Stomach (tissue), 4 donors: Measurements from ENCODE around the gene PYCR2.
"Not testable (repeated sequence)": the region's sequence is repeated elsewhere in the genome, so short reads cannot be mapped to it uniquely, and the experiment has no call there.

Experiments used
- EP300 ChIP-seq: sonication (generic); formaldehyde crosslinking; IDR thresholded peaks from one replicate; pipeline ENCODE4 v1.6.1; 2017; ENCODE audit warnings: antibody characterized with exemption
- POLR2A ChIP-seq, 4 donors: fragments of 450-650 bp; IDR thresholded peaks; one replicate each; pipeline ENCODE4 v1.6.1; 2016; ENCODE audit warnings: antibody characterized with exemption in 4 of 4, control low read depth in 2 of 4, mild to moderate bottlenecking in 1 of 4, moderate library complexity in 1 of 4
- POLR2AphosphoS5 ChIP-seq, 3 donors: sonication (generic); formaldehyde crosslinking; IDR thresholded peaks; one replicate each; pipeline ENCODE4 v1.6.1; 2016; ENCODE audit warnings: antibody characterized with exemption in 3 of 3
- TF ChIP-seq, protein P1 (sequence below), 7 experiments: fragments of 450-650 bp in 4 of 7; fragments of 200-600 bp in 3 of 7; sonication (generic) in 3 of 7; IDR thresholded peaks; one replicate each; pipeline ENCODE4 v1.5.1; 2016 to 2019; ENCODE audit warnings: antibody characterized with exemption in 7 of 7, control low read depth in 2 of 7, mild to moderate bottlenecking in 1 of 7

DNA sequence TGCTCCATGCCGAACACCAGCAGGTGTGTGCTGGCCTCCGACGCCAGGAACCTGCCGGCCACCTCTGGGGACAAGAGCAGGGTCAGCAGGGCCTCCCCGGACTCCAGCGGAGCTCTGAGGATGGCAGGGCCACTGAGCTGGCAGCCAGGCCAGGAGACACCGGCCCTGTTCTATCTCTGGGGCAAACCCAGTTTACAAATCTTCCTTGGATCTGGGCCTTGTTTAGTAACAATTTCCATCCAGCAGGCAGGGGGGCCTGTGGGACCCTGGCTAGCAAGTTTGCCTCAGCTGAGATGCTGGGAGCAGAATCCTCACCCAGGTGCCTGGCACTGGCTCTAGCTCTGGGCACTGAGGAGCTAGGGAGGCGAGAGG lies 15.9 kb upstream of the PYCR2 start:
- TF ChIP-seq, protein P1, sequence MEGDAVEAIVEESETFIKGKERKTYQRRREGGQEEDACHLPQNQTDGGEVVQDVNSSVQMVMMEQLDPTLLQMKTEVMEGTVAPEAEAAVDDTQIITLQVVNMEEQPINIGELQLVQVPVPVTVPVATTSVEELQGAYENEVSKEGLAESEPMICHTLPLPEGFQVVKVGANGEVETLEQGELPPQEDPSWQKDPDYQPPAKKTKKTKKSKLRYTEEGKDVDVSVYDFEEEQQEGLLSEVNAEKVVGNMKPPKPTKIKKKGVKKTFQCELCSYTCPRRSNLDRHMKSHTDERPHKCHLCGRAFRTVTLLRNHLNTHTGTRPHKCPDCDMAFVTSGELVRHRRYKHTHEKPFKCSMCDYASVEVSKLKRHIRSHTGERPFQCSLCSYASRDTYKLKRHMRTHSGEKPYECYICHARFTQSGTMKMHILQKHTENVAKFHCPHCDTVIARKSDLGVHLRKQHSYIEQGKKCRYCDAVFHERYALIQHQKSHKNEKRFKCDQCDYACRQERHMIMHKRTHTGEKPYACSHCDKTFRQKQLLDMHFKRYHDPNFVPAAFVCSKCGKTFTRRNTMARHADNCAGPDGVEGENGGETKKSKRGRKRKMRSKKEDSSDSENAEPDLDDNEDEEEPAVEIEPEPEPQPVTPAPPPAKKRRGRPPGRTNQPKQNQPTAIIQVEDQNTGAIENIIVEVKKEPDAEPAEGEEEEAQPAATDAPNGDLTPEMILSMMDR (IDR thresholded peaks at IDR 0.05), result not testable (repeated sequence)
- TF ChIP-seq POLR2AphosphoS5 (IDR thresholded peaks at IDR 0.05); POLR2A (IDR thresholded peaks at IDR 0.05); EP300: not testable (repeated sequence)
